Measurements from ENCODE around the gene PLA2G4E. TPM values are rescaled to one million over a fixed set of nuclear protein-coding genes. Genes with fewer than 3 reads are reported as not detected.

Gene PLA2G4E
- total and polyA plus RNA-seq, 11 donors = 0.01 to 1.1 (median 0.05) TPM; not detected in 6

DNA sequence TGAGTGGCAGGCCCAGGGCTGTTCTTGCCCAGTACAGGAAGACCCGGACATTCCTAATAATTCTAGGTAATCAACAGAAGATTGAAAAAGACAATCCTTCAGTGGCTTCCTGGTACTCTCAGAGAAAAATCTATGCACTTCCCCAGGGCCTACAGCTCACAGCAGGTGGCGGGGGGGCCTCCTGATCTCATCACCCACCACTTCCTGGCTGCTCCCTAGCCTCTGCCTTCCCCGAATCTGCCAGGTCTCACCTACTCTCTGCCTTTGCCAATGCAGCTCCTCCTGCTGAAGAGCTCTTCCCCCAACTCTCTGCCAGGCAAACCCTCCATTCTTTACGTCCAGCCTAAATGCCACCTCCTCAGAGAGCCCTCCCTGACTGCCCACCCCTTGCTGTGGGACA is 86.0 kb downstream of the PLA2G4E start:
- DNase-seq (no peak), ATAC-seq (peak in 1 of 4 donors; percentile 45)
- TF ChIP-seq, protein P1, sequence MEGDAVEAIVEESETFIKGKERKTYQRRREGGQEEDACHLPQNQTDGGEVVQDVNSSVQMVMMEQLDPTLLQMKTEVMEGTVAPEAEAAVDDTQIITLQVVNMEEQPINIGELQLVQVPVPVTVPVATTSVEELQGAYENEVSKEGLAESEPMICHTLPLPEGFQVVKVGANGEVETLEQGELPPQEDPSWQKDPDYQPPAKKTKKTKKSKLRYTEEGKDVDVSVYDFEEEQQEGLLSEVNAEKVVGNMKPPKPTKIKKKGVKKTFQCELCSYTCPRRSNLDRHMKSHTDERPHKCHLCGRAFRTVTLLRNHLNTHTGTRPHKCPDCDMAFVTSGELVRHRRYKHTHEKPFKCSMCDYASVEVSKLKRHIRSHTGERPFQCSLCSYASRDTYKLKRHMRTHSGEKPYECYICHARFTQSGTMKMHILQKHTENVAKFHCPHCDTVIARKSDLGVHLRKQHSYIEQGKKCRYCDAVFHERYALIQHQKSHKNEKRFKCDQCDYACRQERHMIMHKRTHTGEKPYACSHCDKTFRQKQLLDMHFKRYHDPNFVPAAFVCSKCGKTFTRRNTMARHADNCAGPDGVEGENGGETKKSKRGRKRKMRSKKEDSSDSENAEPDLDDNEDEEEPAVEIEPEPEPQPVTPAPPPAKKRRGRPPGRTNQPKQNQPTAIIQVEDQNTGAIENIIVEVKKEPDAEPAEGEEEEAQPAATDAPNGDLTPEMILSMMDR (IDR thresholded peaks at IDR 0.05) = no peak
- no peak for TF ChIP-seq POLR2A (IDR thresholded peaks at IDR 0.05)
- H3K27me3 ChIP-seq = no peaks in the 10 kb centered on the region
- no peak overlapping the region for H3K4me3 ChIP-seq
- no peaks in the 10 kb centered on the region for H3K9me3 ChIP-seq
- WGBS, 4 donors = 42 to 59% (median 45%) methylated on average over 4 of the region's 4 CpGs
- intact Hi-C loops (cut with DNase I) = loop anchor here in 4 of 10 donors (5.0 kb wide), 2 partner anchors 32 to 37 kb away; partner anchors contain the start of gene EHD4 (in 1 of the 4)
- H3K36me3 ChIP-seq = peaks cover 0 to 28% (median 0%) of the 10 kb centered on the region in 9 donors
- H3K4me1 ChIP-seq = peaks cover 32 to 98% (median 85%) of the 10 kb centered on the region in 12 donors
- H3K27ac ChIP-seq = peak overlapping the region; percentile 54 to 93 (median 69)

DNA sequence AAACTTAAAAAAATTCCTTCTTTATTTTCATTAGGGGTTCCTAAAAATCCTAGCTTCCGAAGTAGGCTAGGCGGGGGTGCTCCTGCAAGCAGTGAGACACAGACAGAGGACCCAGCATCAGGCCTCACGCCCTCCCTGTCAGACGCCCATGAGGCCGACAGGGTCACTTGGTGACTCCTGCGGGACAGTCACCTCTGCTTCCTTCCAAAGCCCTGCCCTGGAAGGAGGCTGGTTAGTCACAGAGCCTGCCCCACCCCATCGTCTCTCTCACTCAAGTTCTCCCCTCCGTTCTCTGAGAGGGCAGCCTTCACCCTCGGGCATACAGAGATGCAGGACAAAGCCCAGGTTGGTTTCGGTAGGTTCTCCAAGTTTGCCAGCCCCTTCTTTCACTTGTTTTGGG is 87.1 kb downstream of the PLA2G4E start:
- peak overlapping the region; percentile 16 to 93 (median 69) for H3K27ac ChIP-seq
- WGBS, 4 donors = 37 to 49% (median 42%) methylated on average over 8 to 10 of the region's 10 CpGs
- H3K4me3 ChIP-seq = no peak overlapping the region
- H3K36me3 ChIP-seq = peaks cover 0 to 19% (median 0%) of the 10 kb centered on the region in 9 donors
- no peaks in the 10 kb centered on the region for H3K9me3 ChIP-seq
- TF ChIP-seq, protein P1 (IDR thresholded peaks at IDR 0.05) = no peak
- TF ChIP-seq POLR2A (IDR thresholded peaks at IDR 0.05) = no peak
- peak in 3 of 4 donors; percentile 45 to 52 (median 51) for ATAC-seq
- peaks cover 35 to 100% (median 92%) of the 10 kb centered on the region in 12 donors for H3K4me1 ChIP-seq
- intact Hi-C loops (cut with DNase I) = loop anchor here in 4 of 10 donors (5.0 kb wide), 2 partner anchors 34 to 39 kb away; partner anchors contain the start of gene EHD4 (in 1 of the 4)
- H3K27me3 ChIP-seq = no peaks in the 10 kb centered on the region
- DNase-seq = peak in 1 of 5 donors; percentile 71

DNA sequence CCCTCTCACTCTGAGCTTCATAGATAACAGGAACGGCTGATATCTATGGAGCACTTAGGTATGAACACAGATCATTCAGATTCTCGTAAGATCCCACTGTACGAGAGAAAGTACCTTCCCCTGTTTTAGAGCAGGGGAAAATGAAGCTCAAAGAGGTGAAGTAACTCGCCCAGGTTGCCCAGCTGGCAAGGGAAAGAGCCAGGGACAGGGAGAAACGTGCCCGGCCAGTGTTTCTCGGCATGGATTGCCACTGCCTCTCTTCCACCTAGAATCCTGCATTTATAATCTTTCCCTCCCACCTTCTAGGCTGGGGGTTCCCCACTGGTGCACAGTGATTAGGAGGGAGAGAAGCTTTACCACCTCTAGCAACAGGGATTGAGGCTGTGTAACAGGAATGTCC is 87.5 kb downstream of the PLA2G4E start:
- H3K4me3 ChIP-seq = no peak overlapping the region
- ATAC-seq = no peak
- H3K36me3 ChIP-seq = peaks cover 0 to 23% (median 0%) of the 10 kb centered on the region in 9 donors
- TF ChIP-seq, protein P1 (IDR thresholded peaks at IDR 0.05) = no peak
- TF ChIP-seq POLR2A (IDR thresholded peaks at IDR 0.05) = no peak
- no peak for DNase-seq
- peaks cover 35 to 100% (median 91%) of the 10 kb centered on the region in 12 donors for H3K4me1 ChIP-seq
- H3K9me3 ChIP-seq = no peaks in the 10 kb centered on the region
- intact Hi-C loops (cut with DNase I) = loop anchor here in 4 of 10 donors (5.0 kb wide), 2 partner anchors 34 to 39 kb away; partner anchors contain the start of gene EHD4 (in 1 of the 4)
- H3K27me3 ChIP-seq = no peaks in the 10 kb centered on the region
- peak overlapping the region; percentile 16 to 93 (median 69) for H3K27ac ChIP-seq
- WGBS, 4 donors = 35 to 60% (median 44%) methylated on average over 7 of the region's 7 CpGs

DNA sequence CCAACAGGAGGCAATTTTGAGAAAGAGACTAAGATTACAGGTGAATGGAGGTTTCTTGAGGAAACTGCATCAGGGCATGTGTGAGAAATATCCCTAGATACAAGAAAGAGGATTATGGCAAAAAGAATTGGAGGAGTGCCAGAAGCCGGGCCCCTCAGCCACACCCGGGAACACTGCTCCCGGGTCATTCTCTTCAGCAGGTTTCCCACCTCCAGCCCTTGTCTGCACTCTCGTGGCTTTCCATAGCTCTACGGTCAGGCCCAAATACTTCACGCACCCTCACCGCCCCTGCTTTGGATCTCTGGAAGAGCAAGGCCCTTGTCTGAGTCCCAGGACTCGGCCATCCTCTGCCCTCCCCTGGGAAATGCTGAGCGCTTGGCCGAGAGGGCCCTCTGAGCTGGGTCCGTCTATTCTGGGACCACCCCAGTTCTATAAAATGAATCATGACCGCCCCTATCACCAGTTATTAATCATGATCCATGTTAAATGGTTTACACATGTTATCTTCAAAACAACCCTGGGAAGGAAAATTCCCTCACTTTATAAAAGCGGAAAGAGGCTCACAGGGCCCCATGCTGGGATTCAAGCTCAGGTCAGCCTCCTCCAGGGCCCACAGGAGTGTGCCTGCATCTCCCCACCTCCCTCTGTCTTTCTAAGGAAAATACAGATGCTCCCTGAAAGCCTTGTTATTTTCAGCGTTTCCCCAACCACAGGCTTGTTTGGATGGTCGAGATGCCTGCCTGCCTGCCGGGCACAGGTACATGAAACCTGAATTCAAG is 88.1 kb downstream of the PLA2G4E start:
- TF ChIP-seq, protein P1 (IDR thresholded peaks at IDR 0.05) = no peak
- no peak for TF ChIP-seq POLR2A (IDR thresholded peaks at IDR 0.05)
- intact Hi-C loops (cut with DNase I) = loop anchor here in 4 of 10 donors (5.0 kb wide), 2 partner anchors 35 to 40 kb away; partner anchors contain the start of gene EHD4 (in 1 of the 4)
- peaks cover 36 to 100% (median 90%) of the 10 kb centered on the region in 12 donors for H3K4me1 ChIP-seq
- WGBS, 4 donors = 44 to 55% (median 52%) methylated on average over 16 of the region's 16 CpGs
- no peaks in the 10 kb centered on the region for H3K27me3 ChIP-seq
- peaks cover 0 to 18% (median 0%) of the 10 kb centered on the region in 9 donors for H3K36me3 ChIP-seq
- H3K27ac ChIP-seq = peak overlapping the region in 11 of 12 donors; percentile 43 to 93 (median 69)
- no peak overlapping the region for H3K4me3 ChIP-seq
- ATAC-seq (no peak), DNase-seq (peak in 1 of 5 donors; percentile 24)
- H3K9me3 ChIP-seq = no peaks in the 10 kb centered on the region

All from heart left ventricle (tissue), 16 donors.